Choroid plexus epithelial cell (primary cell): ENCODE measurements around the gene MACC1.

ENCODE experiments used
- DNase-seq: peaks from one replicate; pipeline ENCODE4 v3.0.0-alpha.2; 2010; ENCODE audit warnings: low read depth
- H3K4me3 ChIP-seq: 2 replicates; pipeline ENCODE4 v1.5.1; 2011; ENCODE audit warnings: low read depth, mild to moderate bottlenecking, control low read depth, low read length, moderate library complexity
- TF ChIP-seq, protein P1 (sequence below): conservative IDR thresholded peaks from 2 replicates; pipeline ENCODE4 v1.5.1; 2011; ENCODE audit warnings: low read depth, mild to moderate bottlenecking, control low read depth, inconsistent platforms, low read length, moderate library complexity

The MACC1 gene

DNA sequence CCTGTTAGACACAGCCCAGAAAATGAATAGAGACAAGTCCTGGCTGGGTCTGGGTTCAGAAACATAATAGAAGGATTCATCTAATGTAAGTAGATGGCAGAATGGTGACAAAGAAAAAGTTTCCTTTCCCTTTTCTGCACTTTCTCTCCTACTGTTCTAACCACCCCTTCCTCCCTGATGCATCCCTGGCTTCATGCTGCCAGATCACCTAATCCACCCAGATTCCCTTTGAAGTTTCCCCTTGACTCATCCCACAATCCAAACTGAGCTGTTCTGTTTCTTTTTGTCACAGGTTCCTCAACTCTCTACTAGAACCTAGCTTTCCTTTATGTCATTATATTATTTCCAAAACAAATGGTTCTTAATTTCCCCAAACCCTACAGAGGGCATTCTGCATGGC lies 1.1 kb upstream of the MACC1 start:
- no peak for DNase-seq
- no peak overlapping the region for H3K4me3 ChIP-seq
- TF ChIP-seq, protein P1, sequence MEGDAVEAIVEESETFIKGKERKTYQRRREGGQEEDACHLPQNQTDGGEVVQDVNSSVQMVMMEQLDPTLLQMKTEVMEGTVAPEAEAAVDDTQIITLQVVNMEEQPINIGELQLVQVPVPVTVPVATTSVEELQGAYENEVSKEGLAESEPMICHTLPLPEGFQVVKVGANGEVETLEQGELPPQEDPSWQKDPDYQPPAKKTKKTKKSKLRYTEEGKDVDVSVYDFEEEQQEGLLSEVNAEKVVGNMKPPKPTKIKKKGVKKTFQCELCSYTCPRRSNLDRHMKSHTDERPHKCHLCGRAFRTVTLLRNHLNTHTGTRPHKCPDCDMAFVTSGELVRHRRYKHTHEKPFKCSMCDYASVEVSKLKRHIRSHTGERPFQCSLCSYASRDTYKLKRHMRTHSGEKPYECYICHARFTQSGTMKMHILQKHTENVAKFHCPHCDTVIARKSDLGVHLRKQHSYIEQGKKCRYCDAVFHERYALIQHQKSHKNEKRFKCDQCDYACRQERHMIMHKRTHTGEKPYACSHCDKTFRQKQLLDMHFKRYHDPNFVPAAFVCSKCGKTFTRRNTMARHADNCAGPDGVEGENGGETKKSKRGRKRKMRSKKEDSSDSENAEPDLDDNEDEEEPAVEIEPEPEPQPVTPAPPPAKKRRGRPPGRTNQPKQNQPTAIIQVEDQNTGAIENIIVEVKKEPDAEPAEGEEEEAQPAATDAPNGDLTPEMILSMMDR = no peak

DNA sequence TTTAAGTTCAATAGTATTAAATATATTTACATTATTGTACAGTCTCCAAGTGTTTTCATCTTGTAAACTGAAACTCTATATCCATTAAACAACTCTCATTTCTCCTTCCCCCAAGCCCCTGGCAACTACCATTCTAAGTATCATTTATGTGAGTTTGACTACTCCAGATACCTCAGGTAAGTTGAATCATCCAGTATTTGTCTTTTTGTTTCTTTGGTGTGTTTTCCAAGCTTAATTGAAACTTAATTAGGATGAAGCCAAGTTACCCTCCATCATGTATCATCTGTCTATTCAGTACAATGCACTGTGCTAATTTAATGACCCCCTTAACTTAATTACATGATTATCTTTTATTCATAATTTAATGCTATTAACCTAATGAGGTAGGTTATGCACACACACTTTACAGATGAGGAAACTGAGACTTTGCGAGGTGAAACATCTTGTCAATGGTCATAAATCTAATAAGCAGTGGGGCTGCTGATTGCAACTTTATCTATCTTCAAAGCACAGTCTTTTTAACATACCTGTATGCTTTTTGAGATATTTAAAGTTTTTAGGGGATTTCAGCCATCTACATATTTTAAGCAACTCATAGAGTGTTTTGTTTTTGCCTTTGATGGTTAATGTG lies 663 bp downstream of the MACC1 start:
- TF ChIP-seq, protein P1 = no peak
- no peak overlapping the region for H3K4me3 ChIP-seq
- no peak for DNase-seq

DNA sequence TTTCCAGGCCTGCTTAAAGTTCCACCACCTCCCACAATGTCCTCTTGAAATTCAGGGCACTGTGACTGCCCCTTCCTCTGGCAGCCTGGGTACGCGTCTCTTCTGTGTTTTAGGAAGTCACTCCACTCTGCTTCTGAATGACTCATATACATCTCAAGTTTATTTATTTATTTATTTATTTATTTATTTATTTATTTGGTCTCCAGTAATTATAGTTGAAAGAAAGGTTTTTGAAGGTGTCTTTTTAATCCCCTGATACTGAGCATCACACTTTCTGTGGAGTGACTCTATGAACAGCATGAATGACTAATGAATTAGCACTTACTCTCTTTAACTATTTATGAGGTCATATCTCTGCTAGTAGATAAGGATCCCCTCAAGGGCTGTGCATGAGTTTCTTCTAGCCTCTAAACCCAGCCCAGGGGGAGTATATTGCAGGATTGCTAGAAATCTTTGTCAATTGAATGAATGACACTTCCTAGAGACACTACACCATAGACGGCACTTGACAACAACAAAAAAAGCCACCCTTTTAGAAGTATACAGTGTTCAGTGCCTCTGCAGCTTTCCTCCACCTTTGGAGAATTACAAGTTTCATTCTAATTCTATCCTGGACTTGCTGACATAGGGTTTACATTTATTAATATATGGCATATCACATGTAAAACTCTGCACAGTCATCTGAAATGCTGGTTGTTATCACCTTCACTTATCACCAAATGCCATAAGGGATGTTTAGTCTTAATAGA lies 2.1 kb downstream of the MACC1 start:
- TF ChIP-seq, protein P1 = no peak
- DNase-seq = no peak
- H3K4me3 ChIP-seq = no peak overlapping the region

DNA sequence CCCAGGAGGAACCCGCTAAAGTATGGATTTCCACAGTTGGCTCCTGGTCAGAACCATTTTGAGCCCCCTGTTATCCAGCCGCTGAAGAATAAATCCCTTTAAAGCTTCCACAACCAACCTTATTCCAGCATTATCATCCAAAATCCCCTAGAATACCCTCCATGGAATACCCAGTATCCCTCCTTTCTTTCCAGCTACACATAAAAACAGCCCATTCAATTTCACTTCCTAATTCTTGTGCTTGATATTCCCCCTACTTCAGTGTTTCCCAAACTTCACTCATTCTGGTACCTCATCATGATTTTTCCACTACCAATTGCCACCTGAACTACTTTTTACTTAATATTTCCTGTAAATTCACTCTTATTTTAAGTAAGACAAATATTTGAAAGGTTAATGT lies 3.1 kb downstream of the MACC1 start:
- DNase-seq = no peak
- TF ChIP-seq, protein P1 = no peak
- H3K4me3 ChIP-seq = no peak overlapping the region

DNA sequence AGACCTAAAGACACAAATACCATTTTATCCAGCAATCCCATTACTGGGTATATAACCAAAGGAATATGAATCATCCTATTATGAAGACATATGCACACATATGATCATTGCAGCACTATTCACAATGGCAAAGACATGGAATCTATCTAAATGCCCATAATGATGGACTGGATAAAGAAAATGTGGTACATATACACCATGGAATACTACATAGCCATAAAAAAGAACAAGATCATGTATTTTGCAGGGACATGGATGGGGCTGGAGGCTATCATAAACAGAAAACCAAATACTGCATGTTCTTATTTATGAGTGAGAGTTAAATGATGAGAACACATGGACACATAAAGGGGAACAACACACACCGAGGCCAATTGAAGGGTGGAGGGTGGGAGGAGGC lies 3.8 kb downstream of the MACC1 start:
- TF ChIP-seq, protein P1 = no peak
- no peak for DNase-seq
- H3K4me3 ChIP-seq = no peak overlapping the region

DNA sequence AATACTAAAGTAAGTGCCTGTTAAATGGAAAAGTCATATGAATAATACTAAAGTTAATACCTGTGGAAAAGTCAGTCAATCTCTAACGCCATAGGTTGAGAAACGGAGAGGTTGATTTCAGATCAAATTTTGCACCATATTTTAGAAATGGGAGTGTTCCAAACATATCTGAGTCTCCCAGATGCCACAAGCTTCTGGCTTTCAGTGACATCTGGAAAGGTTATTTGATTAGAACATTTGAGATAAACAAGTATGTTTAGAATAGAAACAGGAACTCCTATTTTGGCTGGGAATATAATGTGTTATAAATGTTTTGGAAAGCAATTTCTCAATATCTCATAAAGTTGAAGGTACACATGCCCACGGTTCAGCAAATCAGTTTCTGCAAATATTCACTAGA lies 5.8 kb downstream of the MACC1 start:
- TF ChIP-seq, protein P1 = no peak
- DNase-seq = no peak
- H3K4me3 ChIP-seq = no peak overlapping the region
